Measurements from ENCODE around the gene ARHGAP18.

Gene ARHGAP18

GRCh38 chr6:129708496-129709195, 1.3 kb downstream of the ARHGAP18 start:
- TF ChIP-seq, protein P1, sequence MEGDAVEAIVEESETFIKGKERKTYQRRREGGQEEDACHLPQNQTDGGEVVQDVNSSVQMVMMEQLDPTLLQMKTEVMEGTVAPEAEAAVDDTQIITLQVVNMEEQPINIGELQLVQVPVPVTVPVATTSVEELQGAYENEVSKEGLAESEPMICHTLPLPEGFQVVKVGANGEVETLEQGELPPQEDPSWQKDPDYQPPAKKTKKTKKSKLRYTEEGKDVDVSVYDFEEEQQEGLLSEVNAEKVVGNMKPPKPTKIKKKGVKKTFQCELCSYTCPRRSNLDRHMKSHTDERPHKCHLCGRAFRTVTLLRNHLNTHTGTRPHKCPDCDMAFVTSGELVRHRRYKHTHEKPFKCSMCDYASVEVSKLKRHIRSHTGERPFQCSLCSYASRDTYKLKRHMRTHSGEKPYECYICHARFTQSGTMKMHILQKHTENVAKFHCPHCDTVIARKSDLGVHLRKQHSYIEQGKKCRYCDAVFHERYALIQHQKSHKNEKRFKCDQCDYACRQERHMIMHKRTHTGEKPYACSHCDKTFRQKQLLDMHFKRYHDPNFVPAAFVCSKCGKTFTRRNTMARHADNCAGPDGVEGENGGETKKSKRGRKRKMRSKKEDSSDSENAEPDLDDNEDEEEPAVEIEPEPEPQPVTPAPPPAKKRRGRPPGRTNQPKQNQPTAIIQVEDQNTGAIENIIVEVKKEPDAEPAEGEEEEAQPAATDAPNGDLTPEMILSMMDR (IDR thresholded peaks at IDR 0.05; ENCODE audit: insufficient read depth, missing control alignments), result no peak
- DNase-seq (ENCODE audit: insufficient read length, low spot score) (no peak), FAIRE-seq (no peak)

DNA sequence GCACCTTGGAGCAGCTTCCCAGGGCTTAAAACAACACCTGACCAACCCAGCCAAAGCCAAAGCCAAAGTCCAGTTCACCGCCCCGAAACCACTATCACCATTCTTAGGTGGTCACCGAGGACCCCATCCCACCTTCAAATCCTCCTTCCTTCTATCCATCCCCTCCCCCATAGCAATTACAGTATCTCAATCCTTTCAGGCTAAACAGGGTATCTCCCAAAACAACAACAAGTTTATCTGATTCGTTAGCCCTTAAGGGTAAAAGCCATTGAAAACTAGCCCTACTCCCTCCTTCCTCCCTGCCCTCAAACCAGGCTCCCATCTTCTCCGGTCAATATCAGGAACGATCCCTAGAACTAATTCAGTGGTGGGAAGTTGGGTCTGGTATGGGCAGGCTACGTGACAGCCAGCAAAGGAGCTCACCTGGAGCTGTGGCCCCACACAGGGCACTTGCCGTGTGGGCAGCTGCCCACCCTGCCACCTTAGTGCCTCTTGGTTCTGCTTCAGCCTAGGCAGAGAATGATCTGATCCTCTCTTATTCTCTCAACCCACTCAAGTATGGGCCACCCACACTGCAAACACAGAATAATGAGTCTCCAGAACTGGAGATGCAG, 2.0 kb downstream of the ARHGAP18 start:
- FAIRE-seq (no peak), DNase-seq (ENCODE audit: insufficient read length, low spot score) (no peak)
- TF ChIP-seq, protein P1 (IDR thresholded peaks at IDR 0.05; ENCODE audit: insufficient read depth, missing control alignments), result no peak

- no peak for DNase-seq (ENCODE audit: insufficient read length, low spot score)
- FAIRE-seq, result no peak
- TF ChIP-seq, protein P1 (IDR thresholded peaks at IDR 0.05; ENCODE audit: insufficient read depth, missing control alignments), result no peak
These were observed 2.9 kb downstream of the ARHGAP18 start for GRCh38 chr6:129707028-129707427.

GRCh38 chr6:129705212-129705611, 4.8 kb downstream of the ARHGAP18 start:
- DNase-seq (ENCODE audit: insufficient read length, low spot score) (no peak), FAIRE-seq (no peak)
- TF ChIP-seq, protein P1 (IDR thresholded peaks at IDR 0.05; ENCODE audit: insufficient read depth, missing control alignments), result no peak

- DNase-seq (ENCODE audit: insufficient read length, low spot score), result no peak
- TF ChIP-seq, protein P1 (IDR thresholded peaks at IDR 0.05; ENCODE audit: insufficient read depth, missing control alignments), result no peak
- no peak for FAIRE-seq
These were observed 5.3 kb downstream of the ARHGAP18 start for GRCh38 chr6:129704708-129705107.

GRCh38 chr6:129701721-129702455, 8.1 kb downstream of the ARHGAP18 start:
- DNase-seq (ENCODE audit: insufficient read length, low spot score), result no peak
- TF ChIP-seq, protein P1 (IDR thresholded peaks at IDR 0.05; ENCODE audit: insufficient read depth, missing control alignments), result no peak
- no peak for FAIRE-seq

All from D721Med (cell line).